HepG2 (cell line): ENCODE measurements around the gene ZBTB8OS. TPM values are rescaled to one million over a fixed set of nuclear protein-coding genes. Genes with fewer than 3 reads are reported as not detected.

ENCODE experiments used
- ATF5 ChIP-seq: sonication (generic); formaldehyde crosslinking; IDR thresholded peaks from 2 replicates; pipeline ENCODE4 v1.4.0; 2020; ENCODE audit warnings: mild to moderate bottlenecking, low read depth, missing genetic modification reagents
- CTCF ChIP-seq: sonication (generic); formaldehyde crosslinking; IDR thresholded peaks from 2 replicates; pipeline ENCODE4 v1.5.0; 2020; ENCODE audit warnings: mild to moderate bottlenecking, missing genetic modification reagents, moderate library complexity
- ELF4 ChIP-seq: sonication (generic); formaldehyde crosslinking; IDR thresholded peaks from 2 replicates; pipeline ENCODE4 v1.5.0; 2020; ENCODE audit warnings: missing genetic modification reagents, mild to moderate bottlenecking, moderate library complexity, borderline replicate concordance
- KIAA2018 ChIP-seq: sonication (generic); formaldehyde crosslinking; IDR thresholded peaks from 2 replicates; pipeline ENCODE4 v1.5.0; 2020; ENCODE audit warnings: mild to moderate bottlenecking, missing genetic modification reagents, borderline replicate concordance
- NFE2 ChIP-seq: sonication (generic); formaldehyde crosslinking; IDR thresholded peaks from 2 replicates; pipeline ENCODE4 v1.4.0; 2020; ENCODE audit warnings: missing genetic modification reagents
- PRDM4 ChIP-seq: sonication (generic); formaldehyde crosslinking; IDR thresholded peaks from 2 replicates; pipeline ENCODE4 v1.9.0; 2021; ENCODE audit warnings: missing genetic modification reagents, borderline replicate concordance
- SCMH1 ChIP-seq: sonication (generic); formaldehyde crosslinking; IDR thresholded peaks from 2 replicates; pipeline ENCODE4 v1.9.0; 2021; ENCODE audit warnings: missing genetic modification reagents, mild to moderate bottlenecking, borderline replicate concordance
- SNAPC4 ChIP-seq: sonication (generic); formaldehyde crosslinking; IDR thresholded peaks from 2 replicates; pipeline ENCODE4 v1.4.0; 2020; ENCODE audit warnings: mild to moderate bottlenecking, missing genetic modification reagents
- polyA plus RNA-seq, 8 experiments: library from polyadenylated mRNA; depleted of rRNA in 3 of 8; stranded (reverse) in 7 of 8; unstranded in 1 of 8; fragments of >200 nt; fragmentation: Illumina TruSeq in 4 of 8; extraction: Trizol in 4 of 8; gene quantifications; 2 replicates each; pipeline versions ENCODE4 v1.2.1 to v1.2.3, GENCODE V29; 2011 to 2016; ENCODE audit warnings: low read depth in 4 of 8, missing spikeins in 1 of 8, mixed read lengths in 1 of 8; ENCODE audit not compliant: insufficient read depth in 1 of 8
- total RNA-seq, 5 experiments: library from RNA; depleted of rRNA; stranded (reverse); fragments of >200 nt; fragmentation: Illumina TruSeq; extraction: Trizol; gene quantifications; 2 replicates each; pipeline ENCODE4 v1.2.3, GENCODE V29; 2016; ENCODE audit warnings: low read depth in 1 of 5

ZBTB8OS gene
- total and polyA plus RNA-seq, 2 of the 13 experiments (the other 11 are each of a cell fraction or from before 2014, with no cell fraction given), result 57.7 to 84.8 TPM

- TF ChIP-seq ATF5 (no peak), SCMH1 (CRISPR knock-in tag) (no peak), KIAA2018 (CRISPR knock-in tag) (no peak), ELF4 (CRISPR knock-in tag) (peak; percentile 77; the same call in 1 of the 2 replicates), NFE2 (no peak), PRDM4 (CRISPR knock-in tag) (no peak), CTCF (0 out of 2 replicates have a peak, but pooled peaks have one; percentile 22), SNAPC4 (CRISPR knock-in tag) (peak; percentile 75; the same call in 1 of the 2 replicates)
Measured at GRCh38 chr1:32695098-32695904, 45.0 kb upstream of the ZBTB8OS start (continued).
